Thyroid gland (tissue), 4 donors: ENCODE data around the gene ARL15.

Experiments used
- CTCF ChIP-seq, 6 experiments: fragments of 200-600 bp in 3 of 6; fragments of 450-650 bp in 3 of 6; sonication (generic) in 3 of 6; IDR thresholded peaks; one replicate each; pipeline ENCODE4 v1.5.1; 2016 to 2019; ENCODE audit warnings: antibody characterized with exemption in 6 of 6, mild to moderate bottlenecking in 2 of 6, inconsistent platforms in 1 of 6, moderate library complexity in 1 of 6
- POLR2A ChIP-seq, 2 donors: fragments of 450-650 bp; IDR thresholded peaks; one replicate each; pipeline ENCODE4 v1.6.1; 2017; ENCODE audit warnings: antibody characterized with exemption in 2 of 2, mild to moderate bottlenecking in 2 of 2, moderate library complexity in 1 of 2

GRCh38 chr5:54217826-54218503, 92.4 kb downstream of the ARL15 start:
- TF ChIP-seq CTCF (IDR thresholded peaks at IDR 0.05) (peak; percentile 46 to 83 (median 70)), POLR2A (IDR thresholded peaks at IDR 0.05) (no peak)
